ENCODE results near the gene HDAC9.
"Not testable (repeated sequence)": the region's sequence is repeated elsewhere in the genome, so short reads cannot be mapped to it uniquely, and the experiment has no call there.

HDAC9 gene

GRCh38 chr7:18993933-18994668 lies 498.6 kb downstream of the HDAC9 start:
- no peak for DNase-seq

GRCh38 chr7:18995270-18995671 lies 499.7 kb downstream of the HDAC9 start:
- DNase-seq, result no peak

GRCh38 chr7:18995811-18996426 lies 500.4 kb downstream of the HDAC9 start:
- DNase-seq, result no peak

GRCh38 chr7:18996583-18996982 lies 501.0 kb downstream of the HDAC9 start:
- DNase-seq, result no peak

- no peak for DNase-seq
Measured at GRCh38 chr7:18997477-18998150, 502.1 kb downstream of the HDAC9 start.

GRCh38 chr7:19000410-19000809 lies 504.9 kb downstream of the HDAC9 start:
- DNase-seq, result no peak

- no peak for DNase-seq
Measured at GRCh38 chr7:19001854-19002253, 506.3 kb downstream of the HDAC9 start.

- no peak for DNase-seq
Measured at GRCh38 chr7:19009241-19009935, 513.8 kb downstream of the HDAC9 start.

- DNase-seq, result no peak
Measured at GRCh38 chr7:19009936-19010280, 514.4 kb downstream of the HDAC9 start.

- no peak for DNase-seq
Measured at GRCh38 chr7:19011212-19011611, 515.7 kb downstream of the HDAC9 start.

GRCh38 chr7:19015098-19015497 lies 519.5 kb downstream of the HDAC9 start:
- DNase-seq, result no peak

- no peak for DNase-seq
Measured at GRCh38 chr7:19016140-19016539, 520.6 kb downstream of the HDAC9 start.

GRCh38 chr7:19017374-19017773 lies 521.8 kb downstream of the HDAC9 start:
- no peak for DNase-seq

GRCh38 chr7:19020062-19020461 lies 524.5 kb downstream of the HDAC9 start:
- no peak for DNase-seq

- DNase-seq, result no peak
Measured at GRCh38 chr7:19020711-19021110, 525.2 kb downstream of the HDAC9 start.

- no peak for DNase-seq
Measured at GRCh38 chr7:19023477-19023876, 527.9 kb downstream of the HDAC9 start.

- DNase-seq, result no peak
Measured at GRCh38 chr7:19024261-19024660, 528.7 kb downstream of the HDAC9 start.

- no peak for DNase-seq
Measured at GRCh38 chr7:19026888-19027287, 531.3 kb downstream of the HDAC9 start.

- DNase-seq, result no peak
Measured at GRCh38 chr7:19030281-19030680, 534.7 kb downstream of the HDAC9 start.

- not testable (repeated sequence) for DNase-seq
Measured at GRCh38 chr7:19032942-19033341, 537.4 kb downstream of the HDAC9 start.

- DNase-seq, result no peak
Measured at GRCh38 chr7:19051767-19052375, 556.3 kb downstream of the HDAC9 start.
